ENCODE results near the gene TRAM2.

TRAM2 gene

GRCh38 chr6:52597738-52598122 is 20.9 kb upstream of the TRAM2 start:
- no peak for TF ChIP-seq CTCF (IDR thresholded peaks at IDR 0.05; ENCODE audit: unreplicated experiment in 3 of 3)
- Mint-ChIP-seq H3K36me3 (ENCODE audit: low read depth) (no peaks in the 10 kb centered on the region), H3K27ac (peak overlapping the region; percentile 91 to 96 (median 94)), H3K4me3 (peak overlapping the region in 1 of 3 experiments; percentile 49), H3K9me3 (no peaks in the 10 kb centered on the region), H3K4me1 (peaks cover 57% of the 10 kb centered on the region), H3K27me3 (ENCODE audit: low read depth) (no peaks in the 10 kb centered on the region)

- peaks cover 63% of the 10 kb centered on the region for H3K4me1 Mint-ChIP-seq
- no peaks in the 10 kb centered on the region for H3K9me3 Mint-ChIP-seq
- no peaks in the 10 kb centered on the region for H3K27me3 Mint-ChIP-seq (ENCODE audit: low read depth)
- H3K4me3 Mint-ChIP-seq: peak overlapping the region in 1 of 3 experiments; percentile 26
- peak overlapping the region; percentile 95 to 98 (median 97) for H3K27ac Mint-ChIP-seq
- no peak for TF ChIP-seq CTCF (IDR thresholded peaks at IDR 0.05; ENCODE audit: unreplicated experiment in 3 of 3)
- no peaks in the 10 kb centered on the region for H3K36me3 Mint-ChIP-seq (ENCODE audit: low read depth)
Observed at GRCh38 chr6:52596371-52597028, 19.6 kb upstream of the TRAM2 start.

GRCh38 chr6:52595796-52596130 is 18.9 kb upstream of the TRAM2 start:
- H3K36me3 Mint-ChIP-seq (ENCODE audit: low read depth): no peaks in the 10 kb centered on the region
- H3K27me3 Mint-ChIP-seq (ENCODE audit: low read depth): no peaks in the 10 kb centered on the region
- no peak for TF ChIP-seq CTCF (IDR thresholded peaks at IDR 0.05; ENCODE audit: unreplicated experiment in 3 of 3)
- H3K4me1 Mint-ChIP-seq: peaks cover 66% of the 10 kb centered on the region
- H3K9me3 Mint-ChIP-seq: no peaks in the 10 kb centered on the region
- H3K27ac Mint-ChIP-seq: peak overlapping the region; percentile 95 to 98 (median 97)
- H3K4me3 Mint-ChIP-seq: peak overlapping the region; percentile 51 to 68 (median 55)

- Mint-ChIP-seq H3K4me1 (peaks cover 72% of the 10 kb centered on the region), H3K27ac (peak overlapping the region; percentile 95 to 98 (median 97)), H3K9me3 (no peaks in the 10 kb centered on the region), H3K4me3 (peak overlapping the region; percentile 51 to 68 (median 55)), H3K36me3 (ENCODE audit: low read depth) (no peaks in the 10 kb centered on the region), H3K27me3 (ENCODE audit: low read depth) (no peaks in the 10 kb centered on the region)
- TF ChIP-seq CTCF (IDR thresholded peaks at IDR 0.05; ENCODE audit: unreplicated experiment in 3 of 3): no peak
Observed at GRCh38 chr6:52595000-52595795, 18.3 kb upstream of the TRAM2 start.

GRCh38 chr6:52594221-52594620 is 17.4 kb upstream of the TRAM2 start:
- Mint-ChIP-seq H3K4me1 (peaks cover 73% of the 10 kb centered on the region), H3K4me3 (peak overlapping the region in 1 of 3 experiments; percentile 67), H3K27ac (peak overlapping the region; percentile 85 to 98 (median 97)), H3K27me3 (ENCODE audit: low read depth) (no peaks in the 10 kb centered on the region), H3K36me3 (ENCODE audit: low read depth) (no peaks in the 10 kb centered on the region), H3K9me3 (no peaks in the 10 kb centered on the region)
- TF ChIP-seq CTCF (IDR thresholded peaks at IDR 0.05; ENCODE audit: unreplicated experiment in 3 of 3): no peak
